Endothelial cell (in vitro differentiated cells): Measurements from ENCODE around the gene KRTAP21-2. TPM values are rescaled to one million over a fixed set of nuclear protein-coding genes. Genes with fewer than 3 reads are reported as not detected.

Experiments used
- DNase-seq: peaks from one replicate; pipeline ENCODE4 v3.0.0; 2021; ENCODE audit warnings: low spot score
- H3K27ac Mint-ChIP-seq: one replicate; pipeline ENCODE4 v1.8.0; 2021; ENCODE audit warnings: mixed read lengths, inconsistent platforms; ENCODE audit not compliant: unreplicated experiment
- H3K27me3 Mint-ChIP-seq: one replicate; pipeline ENCODE4 v1.8.0; 2021; ENCODE audit warnings: mild to moderate bottlenecking, moderate library complexity, mixed read lengths, inconsistent platforms; ENCODE audit not compliant: unreplicated experiment
- H3K36me3 Mint-ChIP-seq: one replicate; pipeline ENCODE4 v1.8.0; 2021; ENCODE audit warnings: mild to moderate bottlenecking, low read depth, mixed read lengths, inconsistent platforms; ENCODE audit not compliant: unreplicated experiment
- H3K4me1 Mint-ChIP-seq: one replicate; pipeline ENCODE4 v1.8.0; 2021; ENCODE audit warnings: mild to moderate bottlenecking, mixed read lengths, inconsistent platforms; ENCODE audit not compliant: unreplicated experiment
- H3K4me3 Mint-ChIP-seq: one replicate; pipeline ENCODE4 v1.8.0; 2021; ENCODE audit warnings: mild to moderate bottlenecking, mixed read lengths, inconsistent platforms; ENCODE audit not compliant: unreplicated experiment
- H3K9me3 Mint-ChIP-seq: one replicate; pipeline ENCODE4 v1.8.0; 2021; ENCODE audit warnings: mixed read lengths, inconsistent platforms; ENCODE audit not compliant: unreplicated experiment
- long read RNA-seq: library from polyadenylated mRNA; unstranded; transcript quantifications from one replicate; pipeline ENCODE4 v2.0.0, GENCODE V29; 2020; ENCODE audit not compliant: unreplicated experiment
- total RNA-seq: library from RNA; stranded (reverse); fragmentation: NEBNext Ultra II Directional; extraction: Animal tissue kit (Norgen Biotek cat#: 25700); gene quantifications from one replicate; pipeline ENCODE4 v1.2.1, GENCODE V29; 2021; ENCODE audit not compliant: unreplicated experiment
- TF ChIP-seq, protein P1 (sequence below): fragments of 200-600 bp; sonication (generic); IDR thresholded peaks from one replicate; pipeline ENCODE4 v1.5.0; 2021; ENCODE audit warnings: antibody characterized with exemption; ENCODE audit not compliant: unreplicated experiment

The KRTAP21-2 gene
- total RNA-seq: not detected
- long read RNA-seq: 0 reads

DNA sequence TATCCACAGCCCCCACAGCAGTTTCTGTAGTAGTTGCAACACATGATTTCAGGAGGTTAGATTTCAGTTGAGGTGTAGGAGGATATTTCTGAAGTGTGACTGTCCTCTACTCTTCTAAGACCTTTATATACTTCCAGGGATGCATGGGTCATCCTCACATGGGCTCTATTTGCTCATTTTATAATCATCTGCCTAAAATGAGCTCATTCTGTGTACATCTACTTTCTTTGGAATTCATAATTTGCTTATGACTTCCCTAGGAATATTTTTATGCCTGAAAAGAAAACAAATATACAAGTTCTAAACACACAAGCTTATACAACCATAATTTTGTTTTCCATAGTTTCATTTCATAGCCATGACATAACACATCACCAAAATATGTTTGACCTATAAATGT, at the start of gene KRTAP21-2:
Gene KRTAP21-2 (minus strand): TSS at position 101 of the 400 bp plus-strand sequence. CDS start 57 bp downstream, at position 44.
- H3K36me3 Mint-ChIP-seq: no peaks in the 10 kb centered on the region
- no peak within 1 kb of the TSS for H3K27ac Mint-ChIP-seq
- no peaks in the 10 kb centered on the region for H3K9me3 Mint-ChIP-seq
- no peak for DNase-seq
- no peaks in the 10 kb centered on the region for H3K27me3 Mint-ChIP-seq
- no peaks in the 10 kb centered on the region for H3K4me1 Mint-ChIP-seq
- TF ChIP-seq, protein P1, sequence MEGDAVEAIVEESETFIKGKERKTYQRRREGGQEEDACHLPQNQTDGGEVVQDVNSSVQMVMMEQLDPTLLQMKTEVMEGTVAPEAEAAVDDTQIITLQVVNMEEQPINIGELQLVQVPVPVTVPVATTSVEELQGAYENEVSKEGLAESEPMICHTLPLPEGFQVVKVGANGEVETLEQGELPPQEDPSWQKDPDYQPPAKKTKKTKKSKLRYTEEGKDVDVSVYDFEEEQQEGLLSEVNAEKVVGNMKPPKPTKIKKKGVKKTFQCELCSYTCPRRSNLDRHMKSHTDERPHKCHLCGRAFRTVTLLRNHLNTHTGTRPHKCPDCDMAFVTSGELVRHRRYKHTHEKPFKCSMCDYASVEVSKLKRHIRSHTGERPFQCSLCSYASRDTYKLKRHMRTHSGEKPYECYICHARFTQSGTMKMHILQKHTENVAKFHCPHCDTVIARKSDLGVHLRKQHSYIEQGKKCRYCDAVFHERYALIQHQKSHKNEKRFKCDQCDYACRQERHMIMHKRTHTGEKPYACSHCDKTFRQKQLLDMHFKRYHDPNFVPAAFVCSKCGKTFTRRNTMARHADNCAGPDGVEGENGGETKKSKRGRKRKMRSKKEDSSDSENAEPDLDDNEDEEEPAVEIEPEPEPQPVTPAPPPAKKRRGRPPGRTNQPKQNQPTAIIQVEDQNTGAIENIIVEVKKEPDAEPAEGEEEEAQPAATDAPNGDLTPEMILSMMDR: no peak
- H3K4me3 Mint-ChIP-seq: no peak within 1 kb of the TSS

DNA sequence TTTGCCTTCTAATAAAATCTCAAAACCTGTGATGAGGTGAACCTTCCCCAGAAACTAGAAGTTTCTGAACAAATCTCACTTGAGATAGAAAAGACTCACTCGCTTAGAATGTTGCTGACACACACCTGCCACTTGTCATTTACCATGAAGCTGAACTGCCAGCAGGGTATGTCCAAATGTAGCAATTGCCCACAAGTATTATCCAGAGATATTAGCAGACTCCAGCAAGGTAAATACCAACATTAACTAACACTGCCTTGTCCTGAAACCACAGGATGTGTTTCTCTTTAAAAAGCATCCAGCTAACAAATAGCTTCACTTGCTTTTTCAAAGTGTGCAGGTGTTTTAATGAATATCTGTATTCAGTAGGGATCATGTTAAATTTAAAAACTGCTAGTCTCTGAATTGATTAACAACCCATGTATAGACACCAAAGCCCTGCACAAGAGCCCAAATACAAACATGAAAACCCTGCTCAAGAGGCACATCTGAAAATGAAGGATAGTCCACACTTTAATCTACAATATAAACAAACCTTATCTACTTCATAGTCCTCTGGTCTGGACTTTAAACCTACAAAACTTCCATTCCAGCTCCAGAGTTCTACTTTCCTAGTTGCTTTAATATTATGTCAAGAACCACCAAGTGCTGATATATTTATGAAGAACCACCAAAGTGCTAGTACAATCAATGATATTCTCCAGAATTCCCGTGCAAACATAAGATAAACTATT, 46.7 kb upstream of the KRTAP21-2 start:
- Mint-ChIP-seq H3K27ac (no peak overlapping the region), H3K4me3 (no peak overlapping the region), H3K4me1 (no peaks in the 10 kb centered on the region), H3K27me3 (peaks cover 1% of the 10 kb centered on the region), H3K36me3 (no peaks in the 10 kb centered on the region), H3K9me3 (no peaks in the 10 kb centered on the region)
- TF ChIP-seq, protein P1: no peak
- DNase-seq: no peak

DNA sequence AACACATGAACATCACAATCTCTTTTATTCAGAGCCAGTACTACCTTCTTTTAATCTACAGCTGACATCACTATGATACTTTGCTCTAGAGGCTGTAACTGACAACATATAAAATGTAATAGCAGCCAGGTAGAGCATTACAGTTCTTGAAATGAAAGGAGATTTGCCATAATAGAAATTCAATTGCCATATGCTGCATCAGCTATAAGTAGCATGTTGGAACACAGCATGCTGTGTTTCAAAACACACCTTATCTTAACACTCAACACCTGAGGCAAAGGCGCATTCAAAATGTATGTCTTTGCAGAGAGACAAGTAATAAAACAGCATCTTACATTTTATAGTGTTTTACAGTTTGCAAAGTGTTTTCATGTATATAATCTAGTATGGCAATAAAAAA, 32.2 kb upstream of the KRTAP21-2 start:
- TF ChIP-seq, protein P1: no peak
- no peak for DNase-seq
- no peak overlapping the region for H3K27ac Mint-ChIP-seq
- H3K4me3 Mint-ChIP-seq: no peak overlapping the region
- H3K4me1 Mint-ChIP-seq: no peaks in the 10 kb centered on the region
- no peaks in the 10 kb centered on the region for H3K36me3 Mint-ChIP-seq
- peaks cover 3% of the 10 kb centered on the region for H3K27me3 Mint-ChIP-seq
- no peaks in the 10 kb centered on the region for H3K9me3 Mint-ChIP-seq

DNA sequence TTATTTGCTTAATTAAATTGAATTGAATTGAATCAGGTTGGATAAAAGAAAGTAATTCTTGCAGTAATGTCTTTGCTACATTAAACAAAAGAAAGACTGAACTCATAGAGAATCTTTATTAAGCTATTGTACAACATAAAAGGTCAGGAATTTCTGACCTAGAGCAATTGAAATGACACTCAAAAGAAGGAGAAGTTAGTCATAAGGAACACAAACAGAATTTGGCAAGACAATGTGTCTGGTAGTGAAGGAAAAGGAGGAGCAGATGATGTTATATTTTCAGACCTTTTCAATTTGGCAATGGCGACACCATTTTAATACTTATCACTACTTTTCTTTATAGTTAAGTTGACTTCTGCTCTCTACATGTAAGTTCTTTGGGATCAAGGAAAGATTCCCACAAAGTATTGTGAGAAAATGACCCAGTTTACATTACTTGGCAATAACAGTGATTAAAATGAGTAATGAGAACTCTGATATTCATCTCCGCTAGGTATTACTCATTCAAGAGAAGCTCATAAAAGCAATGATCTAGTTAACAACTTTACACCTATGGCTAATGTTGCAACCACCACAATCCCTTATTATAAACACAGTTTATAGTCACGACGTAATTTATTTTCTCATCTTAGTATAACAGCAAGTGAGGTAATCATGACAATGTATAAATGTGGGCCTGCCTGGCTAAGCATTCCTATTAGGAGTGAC, 22.8 kb upstream of the KRTAP21-2 start:
- TF ChIP-seq, protein P1: no peak
- Mint-ChIP-seq H3K27ac (no peak overlapping the region), H3K9me3 (no peaks in the 10 kb centered on the region), H3K27me3 (peaks cover 1% of the 10 kb centered on the region), H3K36me3 (no peaks in the 10 kb centered on the region), H3K4me1 (no peaks in the 10 kb centered on the region), H3K4me3 (no peak overlapping the region)
- DNase-seq: no peak

DNA sequence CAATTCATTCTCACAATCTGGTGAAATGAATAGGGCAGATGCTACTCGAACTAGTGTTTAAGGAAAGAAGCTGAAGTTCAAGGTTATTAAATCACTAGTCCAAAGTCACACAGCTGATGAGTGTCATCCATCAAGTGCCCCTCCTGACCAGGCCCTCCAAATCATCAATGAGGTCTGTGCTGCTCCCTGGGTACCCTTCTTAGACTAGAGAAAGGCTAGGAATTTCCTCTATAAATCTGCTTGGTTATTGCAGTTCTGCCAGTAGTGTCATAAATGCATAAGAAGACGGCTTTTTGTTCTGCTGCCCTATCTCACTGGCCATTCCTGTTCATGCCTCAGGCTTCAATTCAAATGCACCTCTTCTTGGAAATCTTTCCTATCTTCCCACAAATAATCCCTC, 13.7 kb upstream of the KRTAP21-2 start:
- Mint-ChIP-seq H3K4me3 (no peak overlapping the region), H3K4me1 (no peaks in the 10 kb centered on the region), H3K27me3 (no peaks in the 10 kb centered on the region), H3K27ac (no peak overlapping the region), H3K9me3 (no peaks in the 10 kb centered on the region), H3K36me3 (no peaks in the 10 kb centered on the region)
- DNase-seq: no peak
- TF ChIP-seq, protein P1: no peak
